SK-N-SH (cell line): ENCODE data around the gene RPS5. TPM values are rescaled to one million over a fixed set of nuclear protein-coding genes. Genes with fewer than 3 reads are reported as not detected.

Experiments used
- CTCF ChIA-PET: fragments of 300-600, 350-600 bp; formaldehyde crosslinking; extraction: SDS; loops from one replicate; lab custom pipeline; 2021; lab: Yijun Ruan, JAX
- POLR2A ChIA-PET: fragments of 350-600 bp; sonication (Branson Sonifier 250); formaldehyde crosslinking; extraction: SDS; loops from one replicate; lab custom pipeline; 2020; ENCODE audit warnings: antibody characterized with exemption, inconsistent platforms; lab: Yijun Ruan, JAX
- DNase-seq: peaks from one replicate; pipeline ENCODE4 v3.0.0; 2012
- H2AFZ ChIP-seq: fragments of 200-600 bp; sonication (generic); 2 replicates; pipeline ENCODE4 v1.8.1; 2016; ENCODE audit warnings: antibody characterized with exemption, mild to moderate bottlenecking, low read depth
- H3F3A ChIP-seq: fragments of 200-600 bp; sonication (generic); replicated peaks from 2 replicates; pipeline ENCODE3; 2016; ENCODE audit warnings: antibody characterized with exemption, mild to moderate bottlenecking; ENCODE audit not compliant: insufficient read depth
- H3K27ac ChIP-seq, 2 experiments: fragments of 200-500 bp in 1 of 2; fragments of 200-600 bp in 1 of 2; sonication (Bioruptor generic) in 1 of 2; sonication (generic), shearing (Covaris generic) in 1 of 2; 2 replicates each; pipeline versions ENCODE4 v1.5.1 to v1.6.1; 2014 to 2016; ENCODE audit warnings: low read depth in 2 of 2, inconsistent platforms in 1 of 2, low read length in 1 of 2, mild to moderate bottlenecking in 1 of 2, mixed read lengths in 1 of 2
- H3K27me3 ChIP-seq: fragments of 200-600 bp; sonication (generic), shearing (Covaris generic); 2 replicates; pipeline ENCODE4 v1.6.1; 2016; ENCODE audit warnings: mixed run types; ENCODE audit not compliant: insufficient read depth
- H3K36me3 ChIP-seq, 2 experiments: fragments of 200-500 bp in 1 of 2; fragments of 200-600 bp in 1 of 2; sonication (Bioruptor generic) in 1 of 2; sonication (generic) in 1 of 2; replicated peaks in 1 of 2; 2 replicates each; pipeline versions ENCODE3 to v1.5.1; 2014 to 2016; ENCODE audit warnings: low read length in 1 of 2, mild to moderate bottlenecking in 1 of 2; ENCODE audit not compliant: insufficient read depth in 2 of 2, control insufficient read depth in 1 of 2
- H3K4me1 ChIP-seq, 2 experiments: fragments of 200-500 bp in 1 of 2; fragments of 200-600 bp in 1 of 2; sonication (Bioruptor generic) in 1 of 2; sonication (generic), shearing (Covaris generic) in 1 of 2; 2 replicates each; pipeline versions ENCODE4 v1.5.1 to v1.6.1; 2014 to 2016; ENCODE audit warnings: low read depth in 1 of 2, low read length in 1 of 2, mixed run types in 1 of 2; ENCODE audit not compliant: insufficient read depth in 2 of 2, control insufficient read depth in 1 of 2
- H3K4me2 ChIP-seq: fragments of 200-600 bp; sonication (generic), shearing (Covaris generic); 2 replicates; pipeline ENCODE4 v1.6.1; 2017; ENCODE audit warnings: mixed run types
- H3K4me3 ChIP-seq, 2 experiments: fragments of 200-500 bp in 1 of 2; fragments of 200-600 bp in 1 of 2; sonication (Bioruptor generic) in 1 of 2; sonication (generic), shearing (Covaris generic) in 1 of 2; 2 replicates each; pipeline versions ENCODE4 v1.5.1 to v1.8.1; 2014 to 2016; ENCODE audit warnings: low read depth in 2 of 2, inconsistent platforms in 1 of 2, low read length in 1 of 2, mild to moderate bottlenecking in 1 of 2, mixed read lengths in 1 of 2, moderate library complexity in 1 of 2
- H3K79me2 ChIP-seq: fragments of 200-600 bp; sonication (generic); 2 replicates; pipeline ENCODE4 v1.8.1; 2017; ENCODE audit warnings: mild to moderate bottlenecking; ENCODE audit not compliant: insufficient read depth
- H3K9ac ChIP-seq: fragments of 200-600 bp; sonication (generic); 2 replicates; pipeline ENCODE4 v1.6.1; 2017; ENCODE audit warnings: mixed run types
- H3K9me2 ChIP-seq: fragments of 200-600 bp; sonication (generic); 2 replicates; pipeline ENCODE4 v1.6.1; 2017; ENCODE audit warnings: mixed run types
- H3K9me3 ChIP-seq: fragments of 200-600 bp; sonication (generic); 2 replicates; pipeline ENCODE4 v1.6.1; 2017; ENCODE audit warnings: mixed run types, mild to moderate bottlenecking, moderate library complexity
- H4K20me1 ChIP-seq: fragments of 200-600 bp; sonication (generic); 2 replicates; pipeline ENCODE4 v1.6.1; 2017; ENCODE audit warnings: mild to moderate bottlenecking, mixed run types; ENCODE audit not compliant: insufficient read depth
- FOXJ3 ChIP-seq: sonication (generic); formaldehyde crosslinking; IDR thresholded peaks from 2 replicates; pipeline ENCODE4 v1.5.1; 2020; ENCODE audit warnings: mild to moderate bottlenecking, missing genetic modification reagents
- GABPA ChIP-seq: IDR thresholded peaks from 2 replicates; pipeline ENCODE4 v1.4.0; 2012; ENCODE audit warnings: low read depth, mild to moderate bottlenecking
- GATA2 ChIP-seq: sonication (generic); formaldehyde crosslinking; IDR thresholded peaks from 2 replicates; pipeline ENCODE4 v1.5.0; 2020; ENCODE audit warnings: mild to moderate bottlenecking, missing genetic modification reagents
- IRF3 ChIP-seq: fragments of 150-350 bp; IDR thresholded peaks from 2 replicates; pipeline ENCODE4 v1.6.1; 2016; ENCODE audit warnings: mild to moderate bottlenecking, low read depth, low read length
- MEF2A ChIP-seq: IDR thresholded peaks from 2 replicates; pipeline ENCODE4 v1.4.0; 2012; ENCODE audit warnings: low read depth, borderline replicate concordance
- SIN3A ChIP-seq: IDR thresholded peaks from 2 replicates; pipeline ENCODE4 v1.6.1; 2012; ENCODE audit warnings: low read depth, mild to moderate bottlenecking, low read length, moderate library complexity, borderline replicate concordance
- TCF12 ChIP-seq: IDR thresholded peaks from 2 replicates; pipeline ENCODE4 v1.4.0; 2012
- WGBS: methylation state at CpG from one replicate; pipeline ENCODE4 v1.1.6; 2017; ENCODE audit warnings: low lambda C conversion rate; 5-methylcytosine and 5-hydroxymethylcytosine counted together
- polyA plus RNA-seq, 3 experiments: library from polyadenylated mRNA; depleted of rRNA; stranded (reverse); fragments of >200 nt; gene quantifications; 2 replicates each; pipeline ENCODE4 v1.2.3, GENCODE V29; 2012
- TF ChIP-seq, protein P1 (sequence below): fragments of 200-600 bp; sonication (generic); IDR thresholded peaks from 2 replicates; pipeline ENCODE4 v1.6.1; 2017; ENCODE audit warnings: antibody characterized with exemption, mild to moderate bottlenecking, moderate library complexity

RPS5 gene
- polyA plus RNA-seq, 1 of the 3 experiments (the other 2 are of a cell fraction), result 4,334 TPM

GRCh38 chr19:58393725-58394033, 6.6 kb downstream of the RPS5 start:
- Histone ChIP-seq H3K9me3 (no peaks in the 10 kb centered on the region), H3K9me2 (no peaks in the 10 kb centered on the region), H3K36me3 (peaks cover 43 to 50% of the 10 kb centered on the region in 2 experiments), H3K79me2 (peaks cover 41% of the 10 kb centered on the region), H3K27ac (no peak overlapping the region), H3K4me2 (no peak overlapping the region), H3K9ac (no peak overlapping the region), H3K4me3 (no peak overlapping the region), H3K27me3 (no peaks in the 10 kb centered on the region), H3K4me1 (peaks cover 3% of the 10 kb centered on the region in 2 experiments; a peak in 2 of 4 replicates), H3F3A (peaks cover 36% of the 10 kb centered on the region), H4K20me1 (peaks cover 37% of the 10 kb centered on the region), H2AFZ (no peak overlapping the region)
- no peak for TF ChIP-seq MEF2A
- TF ChIP-seq GATA2, result no peak
- TF ChIP-seq FOXJ3 (CRISPR knock-in tag), result no peak
- TF ChIP-seq, protein P1, sequence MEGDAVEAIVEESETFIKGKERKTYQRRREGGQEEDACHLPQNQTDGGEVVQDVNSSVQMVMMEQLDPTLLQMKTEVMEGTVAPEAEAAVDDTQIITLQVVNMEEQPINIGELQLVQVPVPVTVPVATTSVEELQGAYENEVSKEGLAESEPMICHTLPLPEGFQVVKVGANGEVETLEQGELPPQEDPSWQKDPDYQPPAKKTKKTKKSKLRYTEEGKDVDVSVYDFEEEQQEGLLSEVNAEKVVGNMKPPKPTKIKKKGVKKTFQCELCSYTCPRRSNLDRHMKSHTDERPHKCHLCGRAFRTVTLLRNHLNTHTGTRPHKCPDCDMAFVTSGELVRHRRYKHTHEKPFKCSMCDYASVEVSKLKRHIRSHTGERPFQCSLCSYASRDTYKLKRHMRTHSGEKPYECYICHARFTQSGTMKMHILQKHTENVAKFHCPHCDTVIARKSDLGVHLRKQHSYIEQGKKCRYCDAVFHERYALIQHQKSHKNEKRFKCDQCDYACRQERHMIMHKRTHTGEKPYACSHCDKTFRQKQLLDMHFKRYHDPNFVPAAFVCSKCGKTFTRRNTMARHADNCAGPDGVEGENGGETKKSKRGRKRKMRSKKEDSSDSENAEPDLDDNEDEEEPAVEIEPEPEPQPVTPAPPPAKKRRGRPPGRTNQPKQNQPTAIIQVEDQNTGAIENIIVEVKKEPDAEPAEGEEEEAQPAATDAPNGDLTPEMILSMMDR, result no peak
- TF ChIP-seq TCF12, result no peak
- TF ChIP-seq GABPA, result no peak
- WGBS, result 83% methylated on average over 4 of the region's 4 CpGs
- POLR2A ChIA-PET, result no interaction called here
- DNase-seq, result no peak
- CTCF ChIA-PET, result no interaction called here

DNA sequence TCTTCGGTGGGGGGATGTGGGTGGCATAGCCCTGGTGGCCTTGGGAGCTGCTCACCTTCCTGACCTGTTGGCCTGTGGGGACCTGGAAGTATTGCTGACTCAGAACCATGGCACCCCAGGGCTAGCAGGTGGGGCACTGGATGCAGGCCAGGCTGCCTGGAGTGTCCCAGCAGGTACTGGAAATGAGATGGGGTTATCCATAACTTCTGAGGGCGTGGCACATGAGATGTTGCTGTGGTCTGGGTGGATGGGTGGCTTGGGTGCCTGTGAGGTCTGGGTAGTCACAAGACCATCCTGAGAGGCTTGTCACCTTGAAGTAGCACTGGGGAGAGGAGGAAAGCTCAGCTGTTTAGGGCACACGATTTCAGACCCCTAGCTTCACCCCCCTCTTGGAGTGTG, 7.8 kb downstream of the RPS5 start:
- Histone ChIP-seq H4K20me1 (peaks cover 31% of the 10 kb centered on the region), H3K4me2 (no peak overlapping the region), H3K9me2 (no peaks in the 10 kb centered on the region), H3K4me1 (peaks cover 3 to 4% of the 10 kb centered on the region in 2 experiments; a peak in 1 of 4 replicates), H3K79me2 (peaks cover 31% of the 10 kb centered on the region), H3K4me3 (no peak overlapping the region), H3K27me3 (no peaks in the 10 kb centered on the region)
- 58% methylated on average over 2 of the region's 3 CpGs for WGBS
- POLR2A ChIA-PET, result no interaction called here
- TF ChIP-seq IRF3, result no peak
- TF ChIP-seq SIN3A, result no peak
- TF ChIP-seq, all 33 proteins: peak for 0
- H3F3A ChIP-seq, result peaks cover 45% of the 10 kb centered on the region
- no peak overlapping the region for H3K27ac ChIP-seq
- CTCF ChIA-PET, result interaction anchor here (0.5 kb wide), 1 partner anchor 167 kb away, joined by 3 read pairs; no protein-coding TSS in a partner anchor
- no peak for DNase-seq
- peaks cover 36 to 41% of the 10 kb centered on the region in 2 experiments for H3K36me3 ChIP-seq
- no peak overlapping the region for H3K9ac ChIP-seq
- H2AFZ ChIP-seq, result no peak overlapping the region
- H3K9me3 ChIP-seq, result no peaks in the 10 kb centered on the region
